Measurements from ENCODE around the gene ARRB2. TPM values are rescaled to one million over a fixed set of nuclear protein-coding genes. Genes with fewer than 3 reads are reported as not detected.

The ARRB2 gene
- total RNA-seq, 1 experiment from 2014 or later = 21.1 TPM

GRCh38 chr17:4766201-4766600 lies 55.8 kb downstream of the ARRB2 start:
- H3K27ac Mint-ChIP-seq (ENCODE audit: unreplicated experiment) = no peak overlapping the region
- no peak for TF ChIP-seq CTCF (IDR thresholded peaks at IDR 0.05; ENCODE audit: unreplicated experiment)
- DNase-seq = no peak
- CTCF ChIA-PET = no interaction called here
- intact Hi-C loops (cut with micrococcal nuclease; ENCODE audit: unreplicated experiment) = no loop called here
- H3K36me3 Mint-ChIP-seq (ENCODE audit: insufficient read depth, unreplicated experiment) = no peaks in the 10 kb centered on the region
- no peak overlapping the region for H3K4me3 Mint-ChIP-seq (ENCODE audit: low read depth, unreplicated experiment)
- H3K27me3 Mint-ChIP-seq (ENCODE audit: unreplicated experiment) = peaks cover 8% of the 10 kb centered on the region
- BruUV-seq (replicated peaks) = no TSS peak
- H3K4me1 Mint-ChIP-seq (ENCODE audit: low read depth, unreplicated experiment) = peaks cover 3% of the 10 kb centered on the region
- no peaks in the 10 kb centered on the region for H3K9me3 Mint-ChIP-seq (ENCODE audit: low read depth, unreplicated experiment)

GRCh38 chr17:4766723-4767122 lies 56.3 kb downstream of the ARRB2 start:
- Mint-ChIP-seq H3K4me3 (ENCODE audit: low read depth, unreplicated experiment) (no peak overlapping the region), H3K9me3 (ENCODE audit: low read depth, unreplicated experiment) (no peaks in the 10 kb centered on the region), H3K27me3 (ENCODE audit: unreplicated experiment) (peaks cover 8% of the 10 kb centered on the region), H3K36me3 (ENCODE audit: insufficient read depth, unreplicated experiment) (no peaks in the 10 kb centered on the region), H3K27ac (ENCODE audit: unreplicated experiment) (no peak overlapping the region), H3K4me1 (ENCODE audit: low read depth, unreplicated experiment) (peaks cover 8% of the 10 kb centered on the region)
- no peak for TF ChIP-seq CTCF (IDR thresholded peaks at IDR 0.05; ENCODE audit: unreplicated experiment)
- intact Hi-C loops (cut with micrococcal nuclease; ENCODE audit: unreplicated experiment) = no loop called here
- DNase-seq = no peak
- BruUV-seq (replicated peaks) = no TSS peak
- CTCF ChIA-PET = no interaction called here

- H3K4me1 Mint-ChIP-seq (ENCODE audit: low read depth, unreplicated experiment) = peaks cover 13% of the 10 kb centered on the region
- CTCF ChIA-PET = no interaction called here
- H3K27ac Mint-ChIP-seq (ENCODE audit: unreplicated experiment) = no peak overlapping the region
- H3K36me3 Mint-ChIP-seq (ENCODE audit: insufficient read depth, unreplicated experiment) = no peaks in the 10 kb centered on the region
- no peak overlapping the region for H3K4me3 Mint-ChIP-seq (ENCODE audit: low read depth, unreplicated experiment)
- BruUV-seq (replicated peaks) = no TSS peak
- H3K9me3 Mint-ChIP-seq (ENCODE audit: low read depth, unreplicated experiment) = no peaks in the 10 kb centered on the region
- no peak for DNase-seq
- peaks cover 8% of the 10 kb centered on the region for H3K27me3 Mint-ChIP-seq (ENCODE audit: unreplicated experiment)
- no peak for TF ChIP-seq CTCF (IDR thresholded peaks at IDR 0.05; ENCODE audit: unreplicated experiment)
- intact Hi-C loops (cut with micrococcal nuclease; ENCODE audit: unreplicated experiment) = no loop called here
Observed at GRCh38 chr17:4768298-4768697, 57.9 kb downstream of the ARRB2 start.

GRCh38 chr17:4769628-4770027 lies 59.2 kb downstream of the ARRB2 start:
- no TSS peak for BruUV-seq (replicated peaks)
- H3K36me3 Mint-ChIP-seq (ENCODE audit: insufficient read depth, unreplicated experiment) = no peaks in the 10 kb centered on the region
- peaks cover 13% of the 10 kb centered on the region for H3K4me1 Mint-ChIP-seq (ENCODE audit: low read depth, unreplicated experiment)
- no peak for TF ChIP-seq CTCF (IDR thresholded peaks at IDR 0.05; ENCODE audit: unreplicated experiment)
- intact Hi-C loops (cut with micrococcal nuclease; ENCODE audit: unreplicated experiment) = no loop called here
- no peak overlapping the region for H3K4me3 Mint-ChIP-seq (ENCODE audit: low read depth, unreplicated experiment)
- peaks cover 10% of the 10 kb centered on the region for H3K27me3 Mint-ChIP-seq (ENCODE audit: unreplicated experiment)
- CTCF ChIA-PET = no interaction called here
- no peak overlapping the region for H3K27ac Mint-ChIP-seq (ENCODE audit: unreplicated experiment)
- no peaks in the 10 kb centered on the region for H3K9me3 Mint-ChIP-seq (ENCODE audit: low read depth, unreplicated experiment)
- no peak for DNase-seq

Other genes starting within 250 kb of the ARRB2 start
- 63.4 and 104 TPM in 2 replicates for gene SPNS2, start 211.8 kb upstream of the ARRB2 start, total RNA-seq (2022)
- 61.6 and 64.2 TPM in 2 replicates for gene MYBBP1A, start 155.2 kb upstream of the ARRB2 start, total RNA-seq (2022)
- gene GGT6, start 150.1 kb upstream of the ARRB2 start, total RNA-seq (2022) = 1.1 and 1.8 TPM in 2 replicates
- gene SMTNL2, start 126.1 kb upstream of the ARRB2 start, total RNA-seq (2022) = not detected in 2 replicates
- 0.27 and 0.38 TPM in 2 replicates for gene ALOX15, start 69.0 kb upstream of the ARRB2 start, total RNA-seq (2022)
- 55.0 and 56.9 TPM in 2 replicates for gene PELP1, start 6.5 kb upstream of the ARRB2 start, total RNA-seq (2022)
- 10.9 and 13.5 TPM in 2 replicates for gene MED11, start 20.8 kb downstream of the ARRB2 start, total RNA-seq (2022)
- gene ZMYND15, start 29.2 kb downstream of the ARRB2 start, total RNA-seq (2022) = 2.2 and 2.5 TPM in 2 replicates
- 73.1 and 77.6 TPM in 2 replicates for gene CXCL16, start 29.3 kb downstream of the ARRB2 start, total RNA-seq (2022)
- gene TM4SF5, start 61.3 kb downstream of the ARRB2 start, total RNA-seq (2022) = 0.54 and 0.56 TPM in 2 replicates
- gene VMO1, start 75.7 kb downstream of the ARRB2 start, total RNA-seq (2022) = 0.59 TPM in 1 of 2 replicates, not detected in the other
- gene GLTPD2, start 78.3 kb downstream of the ARRB2 start, total RNA-seq (2022) = 0.71 and 0.76 TPM in 2 replicates
- gene PSMB6, start 85.5 kb downstream of the ARRB2 start, total RNA-seq (2022) = 121 and 132 TPM in 2 replicates
- gene PLD2, start 96.5 kb downstream of the ARRB2 start, total RNA-seq (2022) = 11.0 and 13.0 TPM in 2 replicates
- 86.8 and 106 TPM in 2 replicates for gene MINK1, start 122.7 kb downstream of the ARRB2 start, total RNA-seq (2022)
- gene C17orf107, start 188.9 kb downstream of the ARRB2 start, total RNA-seq (2022) = 2.1 and 3.2 TPM in 2 replicates
- gene CHRNE, start 192.5 kb downstream of the ARRB2 start, total RNA-seq (2022) = 0.19 TPM in 1 of 2 replicates, not detected in the other
- gene GP1BA, start 221.6 kb downstream of the ARRB2 start, total RNA-seq (2022) = not detected in 2 replicates
- gene SLC25A11, start 229.4 kb downstream of the ARRB2 start, total RNA-seq (2022) = 37.7 and 38.4 TPM in 2 replicates
- 65.2 and 77.0 TPM in 2 replicates for gene RNF167, start 229.6 kb downstream of the ARRB2 start, total RNA-seq (2022)
- gene PFN1, start 237.9 kb downstream of the ARRB2 start, total RNA-seq (2022) = 580 and 605 TPM in 2 replicates
- 12.3 and 12.9 TPM in 2 replicates for gene ENO3, start 240.5 kb downstream of the ARRB2 start, total RNA-seq (2022)